ENCODE results near the gene CDCP2. TPM values are rescaled to one million over a fixed set of nuclear protein-coding genes. Genes with fewer than 3 reads are reported as not detected.

Gene CDCP2
- total RNA-seq, 1 donor from 2014 or later = not detected

DNA sequence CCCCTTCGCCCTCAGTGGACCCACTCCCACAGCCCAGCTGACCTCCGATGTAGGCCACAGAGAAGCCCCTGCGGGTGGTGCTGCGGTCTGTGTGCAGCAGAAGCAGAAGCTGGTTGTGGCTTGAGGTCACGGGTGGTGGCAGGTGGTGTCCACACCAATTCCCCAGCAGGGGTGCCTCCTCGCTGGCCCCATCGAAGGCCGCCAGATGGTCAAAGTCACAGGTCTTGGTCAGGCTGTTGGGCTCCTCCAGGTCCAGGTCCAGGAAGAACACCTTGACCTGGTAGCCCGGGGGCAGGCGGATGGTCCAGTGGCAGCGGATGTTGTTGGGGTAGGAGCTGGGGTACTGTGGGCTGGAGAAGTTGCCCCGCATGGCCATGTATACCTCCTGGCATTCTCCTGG lies 13.1 kb downstream of the CDCP2 start:
- DNase-seq (ENCODE audit: low spot score) = no peak
- intact Hi-C loops (cut with DNase I) = no loop called here

- intact Hi-C loops (cut with DNase I) = no loop called here
- no peak for DNase-seq (ENCODE audit: low spot score)
Measured at GRCh38 chr1:54138994-54139393, 13.8 kb downstream of the CDCP2 start.

GRCh38 chr1:54137534-54138061 lies 15.2 kb downstream of the CDCP2 start:
- no peak for DNase-seq (ENCODE audit: low spot score)
- intact Hi-C loops (cut with DNase I) = no loop called here

DNA sequence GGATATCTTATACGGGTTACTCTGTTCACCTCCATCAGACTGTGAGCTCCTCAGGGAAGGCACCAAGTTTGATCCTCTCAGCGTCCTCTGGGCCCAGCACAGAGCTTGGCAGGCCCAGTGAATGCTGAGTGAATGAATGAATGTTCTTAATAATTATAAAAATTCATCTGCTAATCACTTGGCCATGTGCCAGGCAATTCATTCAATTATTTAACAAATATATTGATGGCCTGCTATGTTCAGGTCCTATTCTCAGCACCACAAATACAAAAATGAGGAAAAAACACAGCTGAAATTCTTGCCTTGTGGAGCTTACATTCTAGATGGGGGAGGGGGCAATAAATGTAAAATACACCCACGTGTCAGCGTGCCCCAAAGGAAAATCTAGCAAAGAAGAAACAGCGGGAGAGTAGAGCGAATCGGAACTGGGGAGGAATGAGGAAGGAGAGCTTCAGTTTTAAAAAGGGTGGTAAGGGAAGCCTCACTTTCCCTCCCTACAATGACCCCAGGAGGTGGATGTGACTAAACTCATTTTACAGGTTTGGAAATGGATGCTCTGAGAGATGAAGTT lies 15.8 kb downstream of the CDCP2 start:
- no peak for DNase-seq (ENCODE audit: low spot score)
- intact Hi-C loops (cut with DNase I) = no loop called here

DNA sequence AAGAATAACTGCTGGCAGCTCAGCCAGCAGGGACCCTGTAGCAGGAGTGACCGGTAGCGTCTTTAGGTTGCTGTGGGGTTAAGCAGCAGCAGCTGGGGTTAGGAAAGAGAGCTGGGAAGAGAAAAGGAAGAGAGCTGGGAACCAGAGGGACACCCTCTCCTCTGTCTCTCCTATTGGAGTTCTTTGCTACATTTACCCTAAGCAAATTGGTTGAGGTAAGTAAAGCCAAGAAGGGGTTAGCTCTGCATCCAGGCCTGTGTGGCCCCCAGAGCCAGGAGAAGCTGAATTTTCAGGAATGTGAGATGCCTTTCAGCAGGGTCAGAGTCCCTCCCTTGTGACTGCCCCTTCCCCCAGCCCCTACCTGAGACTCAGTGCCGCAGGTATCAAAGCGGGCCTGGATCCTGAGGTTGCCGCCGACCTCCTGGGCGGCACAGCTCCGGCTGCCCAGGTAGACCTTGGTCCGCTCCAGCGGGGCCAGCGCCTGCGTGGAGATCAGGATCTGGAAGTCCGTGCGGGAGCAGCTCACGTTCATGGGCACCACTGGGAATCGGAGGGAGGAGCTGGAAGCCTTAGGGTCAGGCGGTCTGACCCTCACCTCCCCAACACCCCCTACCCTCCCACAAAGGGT lies 16.4 kb downstream of the CDCP2 start:
- DNase-seq (ENCODE audit: low spot score) = no peak
- intact Hi-C loops (cut with DNase I) = no loop called here

GRCh38 chr1:54135436-54136120 lies 17.2 kb downstream of the CDCP2 start:
- DNase-seq (ENCODE audit: low spot score) = no peak
- intact Hi-C loops (cut with DNase I) = no loop called here

DNA sequence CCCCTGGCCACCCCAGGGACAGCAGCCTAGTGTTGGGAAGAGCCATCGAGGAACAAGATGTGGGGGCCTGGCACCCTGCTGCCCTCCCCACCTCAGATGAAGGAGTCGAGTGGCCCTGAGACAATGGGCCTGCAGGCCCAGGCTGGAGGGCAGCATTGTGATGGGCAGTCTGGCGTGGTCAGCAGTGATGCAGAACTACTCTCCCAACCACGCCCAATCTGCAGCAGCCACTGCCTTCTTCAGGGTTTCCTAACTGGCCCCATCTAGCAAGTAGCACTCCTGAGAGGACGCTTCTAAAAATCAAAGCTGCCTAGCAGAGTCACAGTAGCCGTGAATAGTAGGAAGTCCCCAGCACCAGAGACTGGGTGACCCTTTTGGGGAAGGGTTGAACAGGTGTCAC lies 18.5 kb downstream of the CDCP2 start:
- intact Hi-C loops (cut with DNase I) = no loop called here
- no peak for DNase-seq (ENCODE audit: low spot score)

- intact Hi-C loops (cut with DNase I) = no loop called here
- DNase-seq (ENCODE audit: low spot score) = no peak
Measured at GRCh38 chr1:54132495-54132894, 20.3 kb downstream of the CDCP2 start.

- no peak for DNase-seq (ENCODE audit: low spot score)
- intact Hi-C loops (cut with DNase I) = no loop called here
Measured at GRCh38 chr1:54131419-54131818, 21.4 kb downstream of the CDCP2 start.

- DNase-seq (ENCODE audit: low spot score) = no peak
- intact Hi-C loops (cut with DNase I) = loop anchor here (10.0 kb wide), 1 partner anchor 145 kb away; no protein-coding TSS in a partner anchor
Measured at GRCh38 chr1:54129858-54130257, 22.9 kb downstream of the CDCP2 start.

DNA sequence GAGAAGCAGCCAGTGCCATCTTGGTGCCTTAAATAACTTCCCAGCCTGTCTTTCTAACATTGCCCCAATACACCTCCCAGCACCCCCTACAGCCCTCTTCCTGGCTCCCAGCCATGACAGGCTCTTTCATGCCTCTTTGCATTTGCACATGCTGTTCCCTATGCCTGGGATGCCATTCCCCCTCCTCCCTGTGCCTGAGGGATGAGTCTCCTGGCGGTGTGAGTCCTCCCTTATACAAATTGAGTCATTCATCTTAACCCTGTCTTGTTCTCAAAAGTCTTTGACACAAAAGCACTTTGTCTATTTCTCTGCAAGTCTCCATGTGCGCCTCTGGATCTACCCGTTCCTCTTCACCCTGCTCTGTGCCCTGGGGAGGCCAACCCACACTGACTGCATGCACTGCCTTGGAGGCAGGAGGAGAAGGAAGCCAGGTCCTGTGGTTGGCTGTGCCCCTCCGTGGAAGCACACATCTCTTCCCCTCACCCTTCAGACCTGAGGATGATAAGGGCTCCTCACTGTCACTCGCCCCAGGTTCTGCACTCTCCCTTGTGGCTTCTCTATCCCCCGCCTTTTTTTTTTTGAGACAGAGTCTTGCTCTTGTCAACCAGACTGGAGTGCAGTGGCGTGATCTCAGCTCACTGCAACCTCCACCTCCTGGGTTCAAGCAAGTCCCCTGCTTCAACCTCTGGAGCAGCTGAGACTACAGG lies 25.1 kb downstream of the CDCP2 start:
- no peak for DNase-seq (ENCODE audit: low spot score)

GRCh38 chr1:54126271-54126815 lies 26.5 kb downstream of the CDCP2 start:
- no peak for DNase-seq (ENCODE audit: low spot score)
- intact Hi-C loops (cut with DNase I) = loop anchor here (10.0 kb wide), 1 partner anchor 148 kb away; no protein-coding TSS in a partner anchor

More for the DNA sequence above, 25.1 kb downstream of the CDCP2 start:
- intact Hi-C loops (cut with DNase I) = loop anchor here (10.0 kb wide), 1 partner anchor 147 kb away; no protein-coding TSS in a partner anchor

GRCh38 chr1:54125386-54126070 lies 27.3 kb downstream of the CDCP2 start:
- intact Hi-C loops (cut with DNase I) = loop anchor here (10.0 kb wide), 1 partner anchor 149 kb away; no protein-coding TSS in a partner anchor
- DNase-seq (ENCODE audit: low spot score) = no peak

DNA sequence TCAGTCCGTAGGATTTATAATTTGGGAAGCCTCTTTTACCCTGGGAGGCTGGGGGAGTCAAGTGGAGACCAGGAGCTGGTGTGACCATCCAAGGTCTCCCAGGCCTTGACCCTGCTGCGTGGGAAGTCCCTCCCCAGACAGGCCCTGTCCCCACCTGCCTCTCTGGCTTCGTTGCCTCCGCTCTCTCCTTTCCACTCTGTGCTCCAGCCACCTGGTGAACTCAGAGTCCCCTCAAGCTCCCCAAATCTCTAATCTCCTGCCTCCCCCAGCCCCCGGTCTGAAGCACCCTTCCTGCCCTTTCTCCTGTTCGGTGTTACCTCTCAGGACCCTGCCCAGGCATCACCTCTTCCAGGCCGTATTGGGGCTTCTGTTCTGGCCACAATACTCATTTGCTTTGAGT lies 27.9 kb downstream of the CDCP2 start:
- intact Hi-C loops (cut with DNase I) = loop anchor here (5.0 to 10.0 kb wide), 4 partner anchors 53 to 282 kb away; partner anchors contain the start of genes CYB5RL, MRPL37 and SSBP3
- no peak for DNase-seq (ENCODE audit: low spot score)

- DNase-seq (ENCODE audit: low spot score) = no peak
- intact Hi-C loops (cut with DNase I) = loop anchor here (5.0 to 10.0 kb wide), 4 partner anchors 52 to 283 kb away; partner anchors contain the start of genes CYB5RL, MRPL37 and SSBP3
Measured at GRCh38 chr1:54124472-54124871, 28.3 kb downstream of the CDCP2 start.

DNA sequence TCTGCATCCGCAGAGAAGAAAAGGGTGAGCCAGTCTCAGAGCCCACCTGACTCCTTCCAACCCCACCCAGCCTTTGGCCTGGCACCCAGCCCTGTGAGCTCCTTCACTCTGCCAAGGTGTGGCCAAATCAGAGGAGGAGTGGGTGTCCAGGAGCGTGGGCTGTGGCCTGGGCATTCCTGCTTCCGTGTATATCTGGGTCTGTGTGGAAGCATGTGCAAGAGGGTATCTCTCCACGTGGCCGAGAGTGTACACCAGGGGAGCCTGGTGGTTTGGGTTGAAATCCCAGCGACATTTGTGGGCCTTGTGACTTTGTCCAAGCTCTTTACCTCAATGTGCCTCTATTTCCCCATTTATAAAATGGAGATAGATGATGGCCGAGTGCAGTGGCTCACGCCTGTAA lies 29.8 kb downstream of the CDCP2 start:
- no peak for DNase-seq (ENCODE audit: low spot score)
- intact Hi-C loops (cut with DNase I) = loop anchor here (5.0 to 10.0 kb wide), 4 partner anchors 51 to 284 kb away; partner anchors contain the start of genes CYB5RL, MRPL37 and SSBP3

DNA sequence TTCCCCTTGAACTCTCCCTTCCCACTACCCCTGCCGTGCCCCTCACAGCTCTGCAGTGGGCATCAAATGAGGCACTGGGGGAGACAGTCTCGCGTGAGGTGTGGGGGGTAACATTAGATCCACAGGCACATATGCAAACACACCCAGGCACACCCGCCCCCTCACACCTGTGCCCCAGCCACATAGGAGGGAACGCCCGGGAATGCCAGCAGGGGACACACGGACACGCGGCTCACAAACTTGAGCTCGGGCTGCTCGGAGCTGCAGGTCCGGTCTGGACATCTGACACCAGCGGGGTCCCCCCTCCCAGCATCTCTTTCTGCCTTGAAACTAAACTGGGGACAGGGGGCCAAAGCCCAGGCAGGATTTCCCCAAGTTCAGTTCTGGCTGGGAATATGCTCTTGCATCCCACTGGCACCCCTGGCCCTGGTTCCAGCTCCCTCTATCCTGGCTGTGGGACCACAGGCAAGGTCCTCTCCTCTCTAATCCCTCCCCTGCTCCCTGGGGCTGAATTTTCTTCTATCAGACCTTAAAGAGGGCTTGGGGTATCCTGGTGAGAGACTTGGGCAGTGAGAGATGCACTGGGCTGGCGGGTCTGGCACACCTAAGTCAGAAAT lies 30.6 kb downstream of the CDCP2 start:
- intact Hi-C loops (cut with DNase I) = loop anchor here (5.0 to 10.0 kb wide), 4 partner anchors 50 to 285 kb away; partner anchors contain the start of genes CYB5RL, MRPL37 and SSBP3
- DNase-seq (ENCODE audit: low spot score) = no peak

GRCh38 chr1:54121482-54122134 lies 31.2 kb downstream of the CDCP2 start:
- no peak for DNase-seq (ENCODE audit: low spot score)
- intact Hi-C loops (cut with DNase I) = loop anchor here (1.0 to 10.0 kb wide), 5 partner anchors 49 to 367 kb away; partner anchors contain the start of genes CYB5RL, MRPL37 and SSBP3
